Measurements from ENCODE around the gene FUCA2.
A peak's percentile ranks its signal among the peaks of the same experiment; 100 is the strongest.
"Not testable (repeated sequence)": the region's sequence is repeated elsewhere in the genome, so short reads cannot be mapped to it uniquely, and the experiment has no call there.

The FUCA2 gene

GRCh38 chr6:143535189-143535614 is 23.7 kb upstream of the FUCA2 start:
- no peak for DNase-seq

GRCh38 chr6:143531720-143532499 is 20.4 kb upstream of the FUCA2 start:
- DNase-seq = no peak

- no peak for DNase-seq
Measured at GRCh38 chr6:143529095-143529494, 17.6 kb upstream of the FUCA2 start.

- DNase-seq = no peak
Measured at GRCh38 chr6:143528164-143528811, 16.8 kb upstream of the FUCA2 start.

- no peak for DNase-seq
Measured at GRCh38 chr6:143527677-143528076, 16.2 kb upstream of the FUCA2 start.

GRCh38 chr6:143525356-143525755 is 13.8 kb upstream of the FUCA2 start:
- DNase-seq = no peak

GRCh38 chr6:143522039-143522600 is 10.6 kb upstream of the FUCA2 start:
- no peak for DNase-seq

- no peak for DNase-seq
Measured at GRCh38 chr6:143517447-143517773, 5.9 kb upstream of the FUCA2 start.

GRCh38 chr6:143516690-143517446 is 5.3 kb upstream of the FUCA2 start:
- DNase-seq = no peak

- no peak for DNase-seq
Measured at GRCh38 chr6:143515766-143516355, 4.3 kb upstream of the FUCA2 start.

- no peak for DNase-seq
Measured at GRCh38 chr6:143515061-143515760, 3.7 kb upstream of the FUCA2 start.

GRCh38 chr6:143513410-143513809 is 1.9 kb upstream of the FUCA2 start:
- peak; percentile 20 for DNase-seq

- DNase-seq = not testable (repeated sequence)
Measured at GRCh38 chr6:143510326-143510725, 1.2 kb downstream of the FUCA2 start.

GRCh38 chr6:143507358-143508145 is 4.0 kb downstream of the FUCA2 start:
- no peak for DNase-seq

- DNase-seq = no peak
Measured at GRCh38 chr6:143506620-143507019, 4.9 kb downstream of the FUCA2 start.

- DNase-seq = no peak
Measured at GRCh38 chr6:143506199-143506598, 5.3 kb downstream of the FUCA2 start.

GRCh38 chr6:143505537-143505936 is 6.0 kb downstream of the FUCA2 start:
- no peak for DNase-seq

GRCh38 chr6:143505111-143505510 is 6.4 kb downstream of the FUCA2 start:
- DNase-seq = no peak

- DNase-seq = no peak
Measured at GRCh38 chr6:143504369-143504768, 7.2 kb downstream of the FUCA2 start.

GRCh38 chr6:143501851-143502250 is 9.7 kb downstream of the FUCA2 start:
- no peak for DNase-seq

GRCh38 chr6:143498428-143498827 is 13.1 kb downstream of the FUCA2 start:
- DNase-seq = no peak

GRCh38 chr6:143496974-143497373 is 14.5 kb downstream of the FUCA2 start:
- DNase-seq = no peak
